ENCODE results near the gene SGCD. TPM values are rescaled to one million over a fixed set of nuclear protein-coding genes. Genes with fewer than 3 reads are reported as not detected.

SGCD gene
- total RNA-seq, 1 donor from 2014 or later = 6.0 TPM

DNA sequence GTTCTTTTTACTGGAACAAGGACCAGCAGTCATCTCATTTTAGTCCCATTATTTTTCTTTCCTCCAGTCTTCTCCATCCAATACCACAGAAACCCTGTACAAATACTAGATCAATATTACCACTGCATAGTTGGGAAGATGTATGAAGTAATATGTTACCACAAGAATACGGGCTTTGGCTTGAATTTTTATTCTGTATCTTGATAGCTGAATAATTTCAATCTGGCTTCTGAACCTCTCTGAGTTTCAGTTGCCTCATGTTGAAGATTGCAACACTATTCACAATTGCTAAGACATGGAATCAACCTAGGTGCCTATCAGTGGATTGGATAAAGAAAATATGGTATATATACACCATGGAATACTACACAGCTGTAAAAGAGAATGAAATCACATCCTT is 82.9 kb downstream of the SGCD start:
- TF ChIP-seq, protein P1, sequence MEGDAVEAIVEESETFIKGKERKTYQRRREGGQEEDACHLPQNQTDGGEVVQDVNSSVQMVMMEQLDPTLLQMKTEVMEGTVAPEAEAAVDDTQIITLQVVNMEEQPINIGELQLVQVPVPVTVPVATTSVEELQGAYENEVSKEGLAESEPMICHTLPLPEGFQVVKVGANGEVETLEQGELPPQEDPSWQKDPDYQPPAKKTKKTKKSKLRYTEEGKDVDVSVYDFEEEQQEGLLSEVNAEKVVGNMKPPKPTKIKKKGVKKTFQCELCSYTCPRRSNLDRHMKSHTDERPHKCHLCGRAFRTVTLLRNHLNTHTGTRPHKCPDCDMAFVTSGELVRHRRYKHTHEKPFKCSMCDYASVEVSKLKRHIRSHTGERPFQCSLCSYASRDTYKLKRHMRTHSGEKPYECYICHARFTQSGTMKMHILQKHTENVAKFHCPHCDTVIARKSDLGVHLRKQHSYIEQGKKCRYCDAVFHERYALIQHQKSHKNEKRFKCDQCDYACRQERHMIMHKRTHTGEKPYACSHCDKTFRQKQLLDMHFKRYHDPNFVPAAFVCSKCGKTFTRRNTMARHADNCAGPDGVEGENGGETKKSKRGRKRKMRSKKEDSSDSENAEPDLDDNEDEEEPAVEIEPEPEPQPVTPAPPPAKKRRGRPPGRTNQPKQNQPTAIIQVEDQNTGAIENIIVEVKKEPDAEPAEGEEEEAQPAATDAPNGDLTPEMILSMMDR (IDR thresholded peaks at IDR 0.05) = no peak

DNA sequence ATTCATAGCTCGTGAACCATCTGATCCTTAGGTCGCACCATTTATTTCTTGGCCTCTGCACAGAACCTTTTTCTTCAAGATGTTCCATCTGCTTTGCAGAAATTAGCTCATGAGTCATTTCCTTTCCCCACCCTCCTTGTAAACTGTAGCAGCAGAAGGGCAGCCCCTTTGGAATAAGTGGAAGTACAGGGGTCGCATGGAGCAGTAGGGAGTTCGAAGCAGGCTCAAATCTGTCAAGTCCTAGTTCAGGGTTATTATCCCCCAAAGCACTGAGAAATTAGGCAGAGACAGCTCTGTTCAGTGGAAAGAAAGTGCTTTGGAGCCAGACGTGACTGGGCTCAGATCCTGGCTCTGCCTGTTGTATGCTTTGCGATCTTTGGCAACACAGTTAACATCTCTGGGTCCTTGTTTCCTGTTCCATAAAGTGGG is 84.2 kb downstream of the SGCD start:
- Histone ChIP-seq H3K9me3 (no peaks in the 10 kb centered on the region), H3K36me3 (no peaks in the 10 kb centered on the region), H3K4me1 (no peaks in the 10 kb centered on the region), H3K27me3 (ENCODE audit: low read depth) (no peaks in the 10 kb centered on the region), H3K27ac (no peak overlapping the region), H3K4me3 (no peak overlapping the region)
- ATAC-seq (no peak), DNase-seq (no peak)
- TF ChIP-seq, protein P1 (IDR thresholded peaks at IDR 0.05) = no peak
- intact Hi-C loops (cut with DNase I) = no loop called here

More for the DNA sequence above, 82.9 kb downstream of the SGCD start:
- ATAC-seq (no peak), DNase-seq (no peak)
- H3K4me3 ChIP-seq = no peak overlapping the region
- no peaks in the 10 kb centered on the region for H3K36me3 ChIP-seq
- no peak overlapping the region for H3K27ac ChIP-seq
- no peaks in the 10 kb centered on the region for H3K4me1 ChIP-seq
- no peaks in the 10 kb centered on the region for H3K27me3 ChIP-seq (ENCODE audit: low read depth)
- intact Hi-C loops (cut with DNase I) = no loop called here
- no peaks in the 10 kb centered on the region for H3K9me3 ChIP-seq

DNA sequence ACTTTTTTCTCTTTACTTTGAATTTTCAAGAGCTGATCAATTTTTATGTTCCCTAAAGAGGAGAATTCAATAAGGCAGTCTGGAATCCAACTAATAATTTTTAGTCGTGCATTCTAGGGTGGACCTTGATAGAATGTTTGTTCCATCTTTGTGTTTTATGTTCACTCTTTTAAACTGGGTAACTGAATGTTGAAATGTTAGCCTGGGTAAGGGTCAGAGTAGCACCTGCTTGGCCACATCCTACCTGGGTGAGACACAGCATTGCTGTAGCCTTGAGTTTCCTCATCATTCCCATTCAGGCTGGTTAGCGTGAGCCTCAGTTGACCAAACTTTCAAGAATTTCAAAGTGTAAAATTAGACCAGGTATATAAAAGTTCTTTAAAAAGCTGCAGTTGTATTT is 85.0 kb downstream of the SGCD start:
- H3K27me3 ChIP-seq (ENCODE audit: low read depth) = no peaks in the 10 kb centered on the region
- ATAC-seq (no peak), DNase-seq (no peak)
- H3K36me3 ChIP-seq = no peaks in the 10 kb centered on the region
- intact Hi-C loops (cut with DNase I) = no loop called here
- TF ChIP-seq, protein P1 (IDR thresholded peaks at IDR 0.05) = no peak
- H3K9me3 ChIP-seq = no peaks in the 10 kb centered on the region
- H3K27ac ChIP-seq = no peak overlapping the region
- no peaks in the 10 kb centered on the region for H3K4me1 ChIP-seq
- no peak overlapping the region for H3K4me3 ChIP-seq

DNA sequence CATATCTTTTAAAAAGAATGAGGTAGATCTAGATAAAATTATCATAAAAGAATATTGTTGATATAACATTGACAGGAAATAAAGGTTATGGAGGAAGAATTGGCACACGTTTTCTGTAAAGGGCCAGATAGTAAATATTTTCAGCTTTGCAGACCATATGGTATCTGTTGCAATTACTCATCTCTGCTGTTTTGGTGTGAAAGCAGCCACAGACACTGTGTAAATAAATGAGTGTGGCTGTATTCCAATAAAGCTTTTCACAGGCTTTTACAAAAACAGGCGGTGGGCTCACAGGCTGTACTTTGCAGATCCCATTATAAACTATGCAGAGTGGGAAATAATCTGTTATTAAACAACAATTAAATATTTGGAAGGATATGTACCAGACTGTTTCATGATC is 87.4 kb downstream of the SGCD start:
- TF ChIP-seq, protein P1 (IDR thresholded peaks at IDR 0.05) = no peak
- Histone ChIP-seq H3K27me3 (ENCODE audit: low read depth) (no peaks in the 10 kb centered on the region), H3K4me3 (no peak overlapping the region), H3K9me3 (no peaks in the 10 kb centered on the region), H3K4me1 (no peaks in the 10 kb centered on the region), H3K36me3 (no peaks in the 10 kb centered on the region), H3K27ac (no peak overlapping the region)
- intact Hi-C loops (cut with DNase I) = no loop called here
- no peak for ATAC-seq
- DNase-seq = no peak

DNA sequence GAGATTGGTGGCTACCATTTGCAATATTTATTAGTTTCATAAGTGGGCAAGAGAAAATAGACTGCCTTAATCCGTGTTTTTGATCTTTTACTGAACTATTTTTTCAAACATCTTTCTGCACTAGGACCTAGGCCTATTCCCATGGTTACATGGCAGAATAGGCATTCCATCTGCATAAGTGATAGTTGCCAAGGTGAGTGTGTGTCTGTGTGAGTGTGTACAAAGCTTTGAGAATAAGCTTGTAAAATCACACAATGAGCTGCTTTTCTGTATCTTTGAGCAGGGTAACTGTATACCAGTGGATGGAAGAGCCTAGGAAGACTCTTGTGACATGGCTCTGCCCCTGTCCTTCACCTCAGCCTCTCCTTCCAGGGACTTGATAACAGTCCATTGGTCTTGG is 92.7 kb downstream of the SGCD start:
- ATAC-seq (no peak), DNase-seq (no peak)
- no peaks in the 10 kb centered on the region for H3K27me3 ChIP-seq (ENCODE audit: low read depth)
- H3K4me3 ChIP-seq = no peak overlapping the region
- H3K9me3 ChIP-seq = no peaks in the 10 kb centered on the region
- TF ChIP-seq, protein P1 (IDR thresholded peaks at IDR 0.05) = no peak
- H3K4me1 ChIP-seq = no peaks in the 10 kb centered on the region
- H3K36me3 ChIP-seq = no peaks in the 10 kb centered on the region
- intact Hi-C loops (cut with DNase I) = no loop called here
- H3K27ac ChIP-seq = no peak overlapping the region

DNA sequence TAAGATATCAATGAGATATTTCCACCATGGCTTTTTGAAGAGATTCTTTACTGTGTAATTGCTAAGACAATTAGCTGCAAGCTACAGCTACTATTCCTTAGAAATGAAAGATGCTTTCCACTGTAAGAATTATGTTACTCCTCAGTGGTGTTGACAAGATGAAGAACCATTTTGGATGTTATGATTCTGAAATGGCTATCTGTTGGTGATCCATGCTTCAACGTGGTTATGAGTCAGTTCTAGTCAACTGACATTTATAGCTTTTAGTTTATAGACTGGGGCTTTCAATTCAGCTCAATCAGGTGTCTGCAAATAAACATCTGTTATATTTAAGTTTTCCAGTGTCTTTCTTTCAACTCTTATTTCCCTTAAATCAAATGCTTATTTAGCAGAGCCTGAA is 93.7 kb downstream of the SGCD start:
- no peak for ATAC-seq
- Histone ChIP-seq H3K27ac (no peak overlapping the region), H3K4me3 (no peak overlapping the region), H3K36me3 (no peaks in the 10 kb centered on the region), H3K27me3 (ENCODE audit: low read depth) (no peaks in the 10 kb centered on the region), H3K4me1 (no peaks in the 10 kb centered on the region), H3K9me3 (no peaks in the 10 kb centered on the region)
- intact Hi-C loops (cut with DNase I) = no loop called here
- TF ChIP-seq, protein P1 (IDR thresholded peaks at IDR 0.05) = no peak
- no peak for DNase-seq
